Heart left ventricle (tissue), 13 donors: ENCODE data around the gene KLK5.

Source experiments
- CTCF ChIP-seq, 12 donors: fragments of 200-600 bp; sonication (generic) in 4 of 12; IDR thresholded peaks; one replicate each; pipeline versions ENCODE4 v1.5.0 to v1.8.0; 2018 to 2022; ENCODE audit warnings: antibody characterized with exemption in 12 of 12, mild to moderate bottlenecking in 5 of 12
- POLR2A ChIP-seq, 2 donors: fragments of 450-650 bp; IDR thresholded peaks; one replicate each; pipeline ENCODE4 v1.6.1; 2017; ENCODE audit warnings: antibody characterized with exemption in 2 of 2, mild to moderate bottlenecking in 2 of 2, moderate library complexity in 2 of 2
- donor health status: ischemic (EF 13 %, LVEDD 7.1; RV severe dilation, severe dysfunction).
- donor health status: DM: no; HTN: yes; CAD: no.
- donor health status: DM: no; HTN: no; CAD: no.
- donor health status: ischemic (EF 25% LVEDD 6.9; RV normal size, moderate dysfunction).
- donor health status: ischemic (EF 25% LVEDD 5.7; RV mildly dilated, moderate dysfunction).
- donor health status: ischemic (EF 35%, LVEDD 5.7; RV mildly dilated, moderate dysfunction).
- donor health status: nonischemic (EF 11% LVEDD 7.7; RV severe dilation, severe dysfunction).
- donor health status: DM: yes; HTN: yes; CAD: no.
- donor health status: PGD.
- donor health status: ischemic (EF 29% LVEDD 5.4; RV normal size, mild dysfunction).
- donor health status: nonischemic (EF 23%, LVEDD 6.1; RV moderate dilation, normal function).

- TF ChIP-seq CTCF (IDR thresholded peaks at IDR 0.05) (no peak), POLR2A (IDR thresholded peaks at IDR 0.05) (no peak)
Observed at GRCh38 chr19:51000426-51000825, 47.6 kb upstream of the KLK5 start.
